ENCODE results near the gene CADM3. TPM values are rescaled to one million over a fixed set of nuclear protein-coding genes. Genes with fewer than 3 reads are reported as not detected.

Gene CADM3
- total and polyA plus RNA-seq, 10 donors: 0.92 to 6.8 (median 4.3) TPM

DNA sequence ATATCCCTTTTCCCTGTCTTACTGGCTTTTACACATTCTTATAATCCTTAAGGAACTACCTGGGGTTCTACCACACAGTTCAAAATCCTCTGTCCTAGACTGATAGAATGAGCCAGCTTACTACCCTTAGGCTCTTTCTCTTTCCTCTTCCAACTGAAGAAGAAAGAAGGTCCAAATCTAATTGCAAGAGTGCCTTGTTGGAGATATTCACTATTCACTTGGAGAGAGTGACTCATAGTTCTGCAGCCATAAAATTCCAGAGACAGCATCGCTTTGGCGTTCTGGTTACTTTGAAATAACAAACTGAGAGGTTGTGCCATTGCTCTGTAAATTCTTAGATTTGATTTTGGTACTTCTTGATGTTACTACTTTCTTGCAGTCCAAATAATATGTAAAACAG lies 4.2 kb downstream of the CADM3 start:
- TF ChIP-seq, protein P1, sequence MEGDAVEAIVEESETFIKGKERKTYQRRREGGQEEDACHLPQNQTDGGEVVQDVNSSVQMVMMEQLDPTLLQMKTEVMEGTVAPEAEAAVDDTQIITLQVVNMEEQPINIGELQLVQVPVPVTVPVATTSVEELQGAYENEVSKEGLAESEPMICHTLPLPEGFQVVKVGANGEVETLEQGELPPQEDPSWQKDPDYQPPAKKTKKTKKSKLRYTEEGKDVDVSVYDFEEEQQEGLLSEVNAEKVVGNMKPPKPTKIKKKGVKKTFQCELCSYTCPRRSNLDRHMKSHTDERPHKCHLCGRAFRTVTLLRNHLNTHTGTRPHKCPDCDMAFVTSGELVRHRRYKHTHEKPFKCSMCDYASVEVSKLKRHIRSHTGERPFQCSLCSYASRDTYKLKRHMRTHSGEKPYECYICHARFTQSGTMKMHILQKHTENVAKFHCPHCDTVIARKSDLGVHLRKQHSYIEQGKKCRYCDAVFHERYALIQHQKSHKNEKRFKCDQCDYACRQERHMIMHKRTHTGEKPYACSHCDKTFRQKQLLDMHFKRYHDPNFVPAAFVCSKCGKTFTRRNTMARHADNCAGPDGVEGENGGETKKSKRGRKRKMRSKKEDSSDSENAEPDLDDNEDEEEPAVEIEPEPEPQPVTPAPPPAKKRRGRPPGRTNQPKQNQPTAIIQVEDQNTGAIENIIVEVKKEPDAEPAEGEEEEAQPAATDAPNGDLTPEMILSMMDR (IDR thresholded peaks at IDR 0.05 in 8 of 11, conservative IDR thresholded peaks at IDR 0.05 in 3 of 11): no peak
- TF ChIP-seq POLR2AphosphoS5 (IDR thresholded peaks at IDR 0.05): no peak
- no peak for TF ChIP-seq POLR2A (IDR thresholded peaks at IDR 0.05)
- peaks cover 0 to 25% (median 12%) of the 10 kb centered on the region in 6 donors for H3K4me1 ChIP-seq
- H3K4me3 ChIP-seq: no peak overlapping the region
- DNase-seq: no peak
- WGBS, 5 donors: 85 to 92% (median 89%) methylated on average over 2 of the region's 2 CpGs
- H3K27ac ChIP-seq: no peak overlapping the region
- peaks cover 0 to 58% (median 34%) of the 10 kb centered on the region in 7 donors for H3K27me3 ChIP-seq (replicated peaks in 1 of 7)
- intact Hi-C loops (cut with DNase I; ENCODE audit: low total_unique reads): no loop called here
- H3K36me3 ChIP-seq: no peaks in the 10 kb centered on the region
- H3K9me3 ChIP-seq: no peaks in the 10 kb centered on the region

DNA sequence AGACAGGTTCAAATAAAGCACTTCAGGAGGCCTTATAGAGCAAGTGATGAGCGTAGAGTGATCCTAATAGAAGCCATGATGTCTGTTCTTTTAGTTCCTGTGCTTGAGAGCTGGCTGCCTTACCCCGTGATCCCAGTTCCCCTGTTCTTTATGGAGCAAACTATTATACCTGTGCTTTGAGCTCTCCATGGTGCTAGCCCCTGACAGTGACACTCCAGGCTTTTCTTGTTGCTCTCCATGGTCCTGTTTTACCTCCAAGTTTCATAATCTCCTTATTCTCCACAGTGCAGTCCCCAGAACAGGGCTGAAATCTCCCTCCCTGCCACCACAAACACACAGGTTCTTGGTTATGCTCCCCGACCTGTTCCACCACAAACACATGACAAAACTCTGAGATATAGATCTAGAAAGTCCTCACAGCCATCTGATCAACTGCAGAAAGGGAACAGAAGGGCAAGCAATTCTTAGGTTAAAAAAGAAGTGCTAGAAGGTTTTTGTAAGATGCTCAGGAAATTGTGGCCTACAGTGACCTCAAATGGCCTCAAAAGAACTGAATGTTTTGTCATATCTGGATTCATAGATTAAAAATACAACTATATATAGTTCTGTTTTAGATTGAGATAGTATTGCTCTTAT lies 6.0 kb downstream of the CADM3 start:
- 9 to 30% (median 14%) methylated on average over 3 of the region's 3 CpGs for WGBS, 5 donors
- DNase-seq: no peak
- H3K9me3 ChIP-seq: no peaks in the 10 kb centered on the region
- peaks cover 0 to 10% (median 3%) of the 10 kb centered on the region in 6 donors for H3K4me1 ChIP-seq
- no peaks in the 10 kb centered on the region for H3K36me3 ChIP-seq
- intact Hi-C loops (cut with DNase I; ENCODE audit: low total_unique reads): no loop called here
- TF ChIP-seq POLR2A (IDR thresholded peaks at IDR 0.05): no peak
- TF ChIP-seq POLR2AphosphoS5 (IDR thresholded peaks at IDR 0.05): no peak
- TF ChIP-seq, protein P1 (IDR thresholded peaks at IDR 0.05 in 8 of 11, conservative IDR thresholded peaks at IDR 0.05 in 3 of 11): no peak
- no peak overlapping the region for H3K27ac ChIP-seq
- H3K4me3 ChIP-seq: no peak overlapping the region
- H3K27me3 ChIP-seq (replicated peaks in 1 of 7): peaks cover 0 to 52% (median 15%) of the 10 kb centered on the region in 7 donors

DNA sequence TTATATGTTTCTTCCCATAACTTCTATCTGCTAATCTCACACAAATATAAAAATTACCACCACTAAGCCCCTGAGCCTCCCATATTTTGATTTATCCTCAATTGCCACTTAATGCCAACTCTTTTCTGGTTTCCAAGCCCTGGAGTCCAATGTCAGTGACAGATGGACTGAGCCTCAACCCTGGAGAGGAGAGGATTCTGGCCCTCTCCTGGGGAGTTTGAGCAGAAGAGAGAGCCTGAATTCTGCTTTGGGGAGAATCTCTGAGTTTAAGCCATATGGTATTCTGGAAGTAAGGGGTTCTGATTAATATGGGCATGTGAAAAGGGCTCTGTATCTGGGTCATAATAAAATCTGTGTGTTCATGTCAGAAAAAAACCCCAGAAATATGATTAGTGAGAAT lies 8.5 kb downstream of the CADM3 start:
- Histone ChIP-seq H3K27me3 (replicated peaks in 1 of 7) (peaks cover 0 to 27% (median 0%) of the 10 kb centered on the region in 7 donors), H3K4me3 (no peak overlapping the region), H3K27ac (no peak overlapping the region), H3K9me3 (no peaks in the 10 kb centered on the region), H3K4me1 (no peaks in the 10 kb centered on the region), H3K36me3 (no peaks in the 10 kb centered on the region)
- TF ChIP-seq POLR2A (IDR thresholded peaks at IDR 0.05) (no peak), POLR2AphosphoS5 (IDR thresholded peaks at IDR 0.05) (no peak)
- TF ChIP-seq, protein P1 (IDR thresholded peaks at IDR 0.05 in 8 of 11, conservative IDR thresholded peaks at IDR 0.05 in 3 of 11): no peak
- DNase-seq: no peak
- intact Hi-C loops (cut with DNase I; ENCODE audit: low total_unique reads): no loop called here

DNA sequence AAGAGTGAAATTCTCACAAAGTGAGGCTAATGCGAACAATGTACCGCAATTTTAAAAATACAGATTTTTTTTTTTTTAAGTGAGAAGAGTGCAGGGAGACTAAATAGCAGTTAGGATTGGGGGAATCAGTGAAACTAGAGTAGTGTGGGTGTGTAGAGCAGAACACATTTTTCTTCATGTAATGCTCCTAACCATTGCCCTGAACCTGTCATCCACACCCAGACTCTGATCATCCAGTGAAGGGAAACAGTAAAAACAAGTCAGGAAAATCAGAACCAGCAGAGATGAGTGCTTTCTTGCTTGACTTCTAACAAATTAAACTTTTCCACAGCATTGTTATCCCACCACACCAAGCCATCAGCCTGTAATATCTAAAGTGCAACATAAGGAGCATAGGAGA lies 9.1 kb downstream of the CADM3 start:
- 95 to 100% (median 97%) methylated on average over 2 of the region's 2 CpGs for WGBS, 5 donors

More for the DNA sequence above, 9.1 kb downstream of the CADM3 start:
- DNase-seq: no peak
- peaks cover 0 to 21% (median 0%) of the 10 kb centered on the region in 7 donors for H3K27me3 ChIP-seq (replicated peaks in 1 of 7)
- H3K27ac ChIP-seq: no peak overlapping the region
- intact Hi-C loops (cut with DNase I; ENCODE audit: low total_unique reads): no loop called here
- H3K36me3 ChIP-seq: no peaks in the 10 kb centered on the region
- TF ChIP-seq POLR2A (IDR thresholded peaks at IDR 0.05): no peak
- no peak overlapping the region for H3K4me3 ChIP-seq
- no peaks in the 10 kb centered on the region for H3K4me1 ChIP-seq
- H3K9me3 ChIP-seq: no peaks in the 10 kb centered on the region
